Type B pancreatic cell (in vitro differentiated cells): Measurements from ENCODE around the gene TM9SF3. TPM values are rescaled to one million over a fixed set of nuclear protein-coding genes. Genes with fewer than 3 reads are reported as not detected.

Experiments
- DNase-seq: peaks from one replicate; pipeline ENCODE4 v3.0.0; 2021; ENCODE audit warnings: mixed read lengths; ENCODE audit not compliant: unreplicated experiment; ENCODE audit errors: extremely low spot score
- H3K27ac Mint-ChIP-seq: 2 replicates; pipeline ENCODE4 v1.8.0; 2021; ENCODE audit warnings: mild to moderate bottlenecking, mixed read lengths
- H3K27me3 Mint-ChIP-seq: 2 replicates; pipeline ENCODE4 v1.8.0; 2021; ENCODE audit warnings: mixed read lengths
- H3K36me3 Mint-ChIP-seq: 2 replicates; pipeline ENCODE4 v1.8.0; 2021; ENCODE audit warnings: mixed read lengths
- H3K4me1 Mint-ChIP-seq: one replicate; pipeline ENCODE4 v1.8.0; 2021; ENCODE audit warnings: mixed read lengths; ENCODE audit not compliant: unreplicated experiment
- H3K4me3 Mint-ChIP-seq: 2 replicates; pipeline ENCODE4 v1.8.0; 2021; ENCODE audit warnings: mild to moderate bottlenecking, mixed read lengths
- H3K9me3 Mint-ChIP-seq: 2 replicates; pipeline ENCODE4 v1.8.0; 2021; ENCODE audit warnings: mixed read lengths
- CTCF ChIP-seq: fragments of 200-600 bp; sonication (generic); conservative IDR thresholded peaks from 2 replicates; pipeline ENCODE4 v1.5.0; 2021; ENCODE audit warnings: antibody characterized with exemption, mild to moderate bottlenecking
- total RNA-seq: library from RNA; stranded (reverse); gene quantifications from 2 replicates; pipeline ENCODE4 v1.2.1, GENCODE V29; 2021; ENCODE audit warnings: low replicate concordance

Gene TM9SF3
- total RNA-seq, 1 donor from 2014 or later, result 152 TPM

GRCh38 chr10:96524741-96525140, 62.1 kb downstream of the TM9SF3 start:
- DNase-seq, result no peak
- H3K27me3 Mint-ChIP-seq, result no peaks in the 10 kb centered on the region
- TF ChIP-seq CTCF, result no peak
- H3K4me3 Mint-ChIP-seq, result no peak overlapping the region
- peaks cover 4% of the 10 kb centered on the region for H3K4me1 Mint-ChIP-seq
- H3K9me3 Mint-ChIP-seq, result no peaks in the 10 kb centered on the region
- H3K27ac Mint-ChIP-seq, result no peak overlapping the region
- peaks cover 24% of the 10 kb centered on the region for H3K36me3 Mint-ChIP-seq

GRCh38 chr10:96517284-96517683, 69.5 kb downstream of the TM9SF3 start:
- peaks cover 10% of the 10 kb centered on the region for H3K36me3 Mint-ChIP-seq
- no peak overlapping the region for H3K4me3 Mint-ChIP-seq

GRCh38 chr10:96516337-96516736, 70.5 kb downstream of the TM9SF3 start:
- no peak overlapping the region for H3K27ac Mint-ChIP-seq
- no peaks in the 10 kb centered on the region for H3K9me3 Mint-ChIP-seq
- H3K4me3 Mint-ChIP-seq, result no peak overlapping the region
- no peak for DNase-seq
- peaks cover 6% of the 10 kb centered on the region for H3K4me1 Mint-ChIP-seq
- peaks cover 10% of the 10 kb centered on the region for H3K36me3 Mint-ChIP-seq
- H3K27me3 Mint-ChIP-seq, result peaks cover 40% of the 10 kb centered on the region
- no peak for TF ChIP-seq CTCF

More at GRCh38 chr10:96517284-96517683, 69.5 kb downstream of the TM9SF3 start:
- Mint-ChIP-seq H3K4me1 (peaks cover 6% of the 10 kb centered on the region), H3K27me3 (peaks cover 31% of the 10 kb centered on the region), H3K9me3 (no peaks in the 10 kb centered on the region), H3K27ac (no peak overlapping the region)
- DNase-seq, result no peak
- TF ChIP-seq CTCF, result no peak

GRCh38 chr10:96513698-96514561, 72.9 kb downstream of the TM9SF3 start, which contains the start of gene TLL2:
Gene TLL2, minus strand, starts transcription at chr10:96513926. Its CDS starts 241 bp downstream, at chr10:96513685.
- H3K27me3 Mint-ChIP-seq, result peaks cover 62% of the 10 kb centered on the region
- peak; percentile 93 for DNase-seq
- no peaks in the 10 kb centered on the region for H3K36me3 Mint-ChIP-seq
- H3K4me1 Mint-ChIP-seq, result peaks cover 6% of the 10 kb centered on the region
- H3K27ac Mint-ChIP-seq, result peak within 1 kb of the TSS; percentile 64
- H3K9me3 Mint-ChIP-seq, result no peaks in the 10 kb centered on the region
- peak within 1 kb of the TSS; percentile 86 for H3K4me3 Mint-ChIP-seq
- TF ChIP-seq CTCF, result peak; percentile 71

- no peak for TF ChIP-seq CTCF
- H3K4me3 Mint-ChIP-seq, result peak overlapping the region; percentile 86
- H3K9me3 Mint-ChIP-seq, result no peaks in the 10 kb centered on the region
- peaks cover 68% of the 10 kb centered on the region for H3K27me3 Mint-ChIP-seq
- no peak overlapping the region for H3K27ac Mint-ChIP-seq
- DNase-seq, result no peak
- no peaks in the 10 kb centered on the region for H3K36me3 Mint-ChIP-seq
- H3K4me1 Mint-ChIP-seq, result peaks cover 6% of the 10 kb centered on the region
Measured at GRCh38 chr10:96513305-96513697, 73.5 kb downstream of the TM9SF3 start.
